Progenitor cell of endocrine pancreas (in vitro differentiated cells): Measurements from ENCODE around the gene VAPA. TPM values are rescaled to one million over a fixed set of nuclear protein-coding genes. Genes with fewer than 3 reads are reported as not detected.
"Not testable (repeated sequence)": the region's sequence is repeated elsewhere in the genome, so short reads cannot be mapped to it uniquely, and the experiment has no call there.

ENCODE experiments used
- DNase-seq: peaks from one replicate; pipeline ENCODE4 v3.0.0; 2021; ENCODE audit warnings: low spot score; ENCODE audit not compliant: unreplicated experiment
- H3K27ac Mint-ChIP-seq: 2 replicates; pipeline ENCODE4 v1.8.0; 2021; ENCODE audit warnings: mild to moderate bottlenecking, moderate library complexity, mixed read lengths
- H3K27me3 Mint-ChIP-seq: 2 replicates; pipeline ENCODE4 v1.8.0; 2021; ENCODE audit warnings: mixed read lengths
- H3K36me3 Mint-ChIP-seq: 2 replicates; pipeline ENCODE4 v1.8.0; 2022; ENCODE audit warnings: mixed read lengths; ENCODE audit not compliant: insufficient read depth
- H3K4me1 Mint-ChIP-seq: 2 replicates; pipeline ENCODE4 v1.8.0; 2021; ENCODE audit warnings: low read depth, mixed read lengths
- H3K4me3 Mint-ChIP-seq: 2 replicates; pipeline ENCODE4 v1.8.0; 2021; ENCODE audit warnings: low read depth, mild to moderate bottlenecking, moderate library complexity, mixed read lengths
- H3K9me3 Mint-ChIP-seq: 2 replicates; pipeline ENCODE4 v1.8.0; 2021; ENCODE audit warnings: low read depth, mixed read lengths
- total RNA-seq: library from RNA; stranded (reverse); gene quantifications from 2 replicates; pipeline ENCODE4 v1.2.1, GENCODE V29; 2021
- TF ChIP-seq, protein P1 (sequence below): fragments of 200-600 bp; sonication (generic); IDR thresholded peaks from one replicate; pipeline ENCODE4 v1.5.0; 2021; ENCODE audit warnings: antibody characterized with exemption, mild to moderate bottlenecking; ENCODE audit not compliant: unreplicated experiment

The VAPA gene
- total RNA-seq, 1 donor from 2014 or later = 115 TPM

- DNase-seq = no peak
- Mint-ChIP-seq H3K36me3 (no peaks in the 10 kb centered on the region), H3K4me1 (peaks cover 16% of the 10 kb centered on the region), H3K9me3 (no peaks in the 10 kb centered on the region), H3K27me3 (peaks cover 4% of the 10 kb centered on the region), H3K4me3 (no peak overlapping the region), H3K27ac (no peak overlapping the region)
- TF ChIP-seq, protein P1, sequence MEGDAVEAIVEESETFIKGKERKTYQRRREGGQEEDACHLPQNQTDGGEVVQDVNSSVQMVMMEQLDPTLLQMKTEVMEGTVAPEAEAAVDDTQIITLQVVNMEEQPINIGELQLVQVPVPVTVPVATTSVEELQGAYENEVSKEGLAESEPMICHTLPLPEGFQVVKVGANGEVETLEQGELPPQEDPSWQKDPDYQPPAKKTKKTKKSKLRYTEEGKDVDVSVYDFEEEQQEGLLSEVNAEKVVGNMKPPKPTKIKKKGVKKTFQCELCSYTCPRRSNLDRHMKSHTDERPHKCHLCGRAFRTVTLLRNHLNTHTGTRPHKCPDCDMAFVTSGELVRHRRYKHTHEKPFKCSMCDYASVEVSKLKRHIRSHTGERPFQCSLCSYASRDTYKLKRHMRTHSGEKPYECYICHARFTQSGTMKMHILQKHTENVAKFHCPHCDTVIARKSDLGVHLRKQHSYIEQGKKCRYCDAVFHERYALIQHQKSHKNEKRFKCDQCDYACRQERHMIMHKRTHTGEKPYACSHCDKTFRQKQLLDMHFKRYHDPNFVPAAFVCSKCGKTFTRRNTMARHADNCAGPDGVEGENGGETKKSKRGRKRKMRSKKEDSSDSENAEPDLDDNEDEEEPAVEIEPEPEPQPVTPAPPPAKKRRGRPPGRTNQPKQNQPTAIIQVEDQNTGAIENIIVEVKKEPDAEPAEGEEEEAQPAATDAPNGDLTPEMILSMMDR = no peak
Observed at GRCh38 chr18:9898792-9899549, 14.8 kb upstream of the VAPA start.

DNA sequence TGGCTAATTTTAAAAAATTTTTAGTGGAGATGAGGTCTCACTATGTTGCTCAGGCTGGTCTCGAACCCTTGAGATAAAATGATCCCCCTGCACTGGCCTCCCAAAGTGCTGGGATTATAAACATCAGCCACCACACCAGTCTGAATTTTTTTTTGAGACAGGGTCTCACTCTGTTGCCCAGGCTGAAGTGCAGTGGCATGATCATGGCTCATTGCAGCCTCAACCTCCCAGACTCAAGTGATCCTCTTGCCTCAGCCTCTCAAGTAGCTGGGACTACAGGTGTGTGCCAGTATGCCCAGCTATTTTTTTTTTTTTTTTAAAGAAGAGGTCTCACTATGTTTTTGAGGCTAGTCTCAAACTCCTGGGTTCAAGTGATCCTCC is 14.3 kb upstream of the VAPA start:
- DNase-seq, H3K4me3 Mint-ChIP-seq, H3K36me3 Mint-ChIP-seq, H3K27ac Mint-ChIP-seq, H3K9me3 Mint-ChIP-seq, H3K27me3 Mint-ChIP-seq: not testable (repeated sequence)
- peaks cover 16% of the 10 kb centered on the region for H3K4me1 Mint-ChIP-seq

DNA sequence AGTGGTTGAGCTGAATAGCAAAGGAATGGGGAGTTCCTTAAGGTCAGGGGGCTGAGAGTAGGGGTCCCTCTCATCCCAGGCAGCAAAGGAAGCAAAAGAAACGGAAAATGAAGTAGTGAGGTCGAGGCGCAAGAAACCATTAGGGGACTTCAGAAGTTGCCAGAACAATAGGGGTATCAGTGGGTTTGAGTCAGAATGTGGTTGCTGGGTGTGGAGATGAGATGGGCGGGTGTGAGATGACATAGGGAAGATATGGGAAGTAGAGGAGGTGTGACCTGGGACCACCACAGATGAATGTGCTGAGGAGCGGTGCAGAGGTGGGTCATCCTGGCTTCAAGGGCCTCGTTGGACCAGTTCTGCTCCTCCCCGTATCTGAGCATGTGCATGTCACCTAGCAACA is 13.1 kb upstream of the VAPA start:
- Mint-ChIP-seq H3K27me3 (peaks cover 4% of the 10 kb centered on the region), H3K36me3 (no peaks in the 10 kb centered on the region), H3K9me3 (no peaks in the 10 kb centered on the region), H3K4me3 (no peak overlapping the region), H3K4me1 (peaks cover 16% of the 10 kb centered on the region), H3K27ac (no peak overlapping the region)
- no peak for DNase-seq
- TF ChIP-seq, protein P1 = no peak

DNA sequence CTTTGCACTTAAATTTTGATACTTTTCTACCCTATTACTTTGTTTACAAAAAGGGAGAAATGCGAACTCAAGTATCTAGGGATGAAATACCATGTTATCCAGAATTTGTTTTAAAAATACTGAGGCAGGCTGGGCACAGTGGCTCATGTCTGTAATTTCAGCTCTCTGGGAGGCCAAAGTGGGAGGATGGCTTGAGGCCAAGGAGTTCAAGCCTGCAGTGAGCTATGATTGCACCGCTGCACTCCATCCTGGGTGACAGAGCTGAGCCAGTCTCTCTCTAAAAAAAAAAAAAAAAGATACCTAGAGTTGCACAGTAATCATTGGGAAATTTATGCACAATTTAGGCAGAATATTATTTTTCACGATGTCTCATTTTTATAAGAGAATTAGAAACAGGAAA is 12.4 kb upstream of the VAPA start:
- TF ChIP-seq, protein P1 = no peak
- Mint-ChIP-seq H3K4me1 (peaks cover 16% of the 10 kb centered on the region), H3K9me3 (no peaks in the 10 kb centered on the region), H3K4me3 (no peak overlapping the region), H3K36me3 (no peaks in the 10 kb centered on the region), H3K27ac (no peak overlapping the region), H3K27me3 (peaks cover 4% of the 10 kb centered on the region)
- no peak for DNase-seq

- not testable (repeated sequence) for H3K27ac Mint-ChIP-seq, H3K4me3 Mint-ChIP-seq, DNase-seq, H3K36me3 Mint-ChIP-seq, H3K27me3 Mint-ChIP-seq, H3K9me3 Mint-ChIP-seq
- peaks cover 16% of the 10 kb centered on the region for H3K4me1 Mint-ChIP-seq
Observed at GRCh38 chr18:9902264-9902663, 11.6 kb upstream of the VAPA start.

DNA sequence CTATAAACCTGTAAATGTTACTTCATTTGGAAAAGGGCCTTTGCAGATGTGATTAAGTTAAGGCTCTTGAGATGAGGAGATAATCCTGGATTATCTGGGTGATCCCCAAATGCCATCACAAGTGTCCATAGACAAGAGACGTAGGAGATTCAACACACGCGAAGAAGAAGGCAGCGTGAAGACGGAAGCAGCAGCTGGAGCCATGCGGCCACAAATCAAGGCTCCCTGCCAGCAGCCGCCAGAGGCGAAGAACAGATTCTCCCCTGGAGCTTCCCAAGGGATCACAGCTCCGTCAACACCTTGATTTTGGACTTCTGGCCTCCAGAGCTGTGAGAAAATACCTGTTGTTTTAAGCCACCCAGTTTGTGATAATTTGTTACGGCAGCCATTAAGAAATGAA is 11.0 kb upstream of the VAPA start:
- Mint-ChIP-seq H3K4me1 (peaks cover 16% of the 10 kb centered on the region), H3K9me3 (no peaks in the 10 kb centered on the region), H3K4me3 (no peak overlapping the region), H3K36me3 (no peaks in the 10 kb centered on the region), H3K27me3 (peaks cover 4% of the 10 kb centered on the region), H3K27ac (no peak overlapping the region)
- TF ChIP-seq, protein P1 = no peak
- no peak for DNase-seq
